Duodenal mucosa (tissue), 2 donors: ENCODE data around the gene ARHGAP31.
"Not testable (repeated sequence)": the region's sequence is repeated elsewhere in the genome, so short reads cannot be mapped to it uniquely, and the experiment has no call there.

Source experiments
- H3K27ac ChIP-seq: one replicate; pipeline ENCODE4 v1.7.0; 2013; ENCODE audit warnings: low read depth, low read length
- H3K27me3 ChIP-seq, 2 donors: one replicate each; pipeline ENCODE4 v1.7.0; 2013; ENCODE audit warnings: low read length in 2 of 2, control low read depth in 1 of 2; ENCODE audit not compliant: insufficient read depth in 2 of 2, control insufficient read depth in 1 of 2
- H3K36me3 ChIP-seq, 2 donors: one replicate each; pipeline ENCODE4 v1.7.0; 2013; ENCODE audit warnings: low read length in 2 of 2, control low read depth in 1 of 2; ENCODE audit not compliant: insufficient read depth in 2 of 2, control insufficient read depth in 1 of 2
- H3K4me1 ChIP-seq, 2 donors: one replicate each; pipeline ENCODE4 v1.7.0; 2013; ENCODE audit warnings: low read length in 2 of 2, control low read depth in 1 of 2; ENCODE audit not compliant: insufficient read depth in 2 of 2, control insufficient read depth in 1 of 2
- H3K4me3 ChIP-seq, 2 donors: one replicate each; pipeline ENCODE4 v1.7.0; 2013; ENCODE audit warnings: low read length in 2 of 2, low read depth in 1 of 2
- H3K9ac ChIP-seq, 2 donors: one replicate each; pipeline ENCODE4 v1.7.0; 2013; ENCODE audit warnings: low read length in 2 of 2, low read depth in 1 of 2
- H3K9me3 ChIP-seq, 2 donors: one replicate each; pipeline ENCODE4 v1.7.0; 2013; ENCODE audit warnings: low read length in 2 of 2, control low read depth in 1 of 2; ENCODE audit not compliant: control insufficient read depth in 1 of 2

ARHGAP31 gene

DNA sequence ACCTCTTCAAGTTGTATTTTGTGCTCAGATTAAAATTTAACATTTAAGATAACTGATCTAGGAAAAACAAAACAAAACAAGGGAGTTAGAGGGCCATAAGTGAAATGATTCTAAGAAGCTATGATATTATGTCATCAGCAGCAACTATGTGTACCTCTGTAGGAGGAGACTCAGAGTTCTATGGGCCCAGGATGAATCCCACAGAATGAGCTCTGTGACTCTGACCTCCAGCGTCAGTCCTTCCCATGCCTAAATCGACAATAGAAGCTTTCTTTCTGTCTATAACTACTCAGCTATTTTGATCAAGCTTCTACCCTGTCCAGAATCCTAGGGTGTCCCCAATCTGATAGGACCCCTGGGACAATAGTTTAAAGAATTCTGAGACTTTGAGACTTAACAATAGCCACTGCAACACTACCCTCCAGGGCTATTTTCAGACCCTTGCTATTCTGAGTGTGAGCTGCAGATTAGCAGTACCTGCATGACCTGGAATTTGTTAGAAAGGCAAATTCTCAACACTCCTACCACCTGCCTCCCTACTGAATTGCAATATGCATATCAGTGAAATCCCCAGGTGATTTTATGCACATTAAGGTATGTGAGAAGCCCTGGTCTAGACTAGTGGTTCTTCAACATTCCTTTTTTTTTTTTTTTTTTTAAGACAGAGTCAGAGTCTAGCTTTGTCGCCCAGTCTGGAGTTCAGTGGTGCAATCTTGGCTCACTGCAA, 66.7 kb downstream of the ARHGAP31 start:
- no peak overlapping the region for H3K9ac ChIP-seq
- no peaks in the 10 kb centered on the region for H3K27me3 ChIP-seq
- no peak overlapping the region for H3K4me3 ChIP-seq
- no peaks in the 10 kb centered on the region for H3K9me3 ChIP-seq
- no peak overlapping the region for H3K27ac ChIP-seq
- peaks cover 0 to 10% of the 10 kb centered on the region in 2 donors for H3K4me1 ChIP-seq
- H3K36me3 ChIP-seq, result no peaks in the 10 kb centered on the region

DNA sequence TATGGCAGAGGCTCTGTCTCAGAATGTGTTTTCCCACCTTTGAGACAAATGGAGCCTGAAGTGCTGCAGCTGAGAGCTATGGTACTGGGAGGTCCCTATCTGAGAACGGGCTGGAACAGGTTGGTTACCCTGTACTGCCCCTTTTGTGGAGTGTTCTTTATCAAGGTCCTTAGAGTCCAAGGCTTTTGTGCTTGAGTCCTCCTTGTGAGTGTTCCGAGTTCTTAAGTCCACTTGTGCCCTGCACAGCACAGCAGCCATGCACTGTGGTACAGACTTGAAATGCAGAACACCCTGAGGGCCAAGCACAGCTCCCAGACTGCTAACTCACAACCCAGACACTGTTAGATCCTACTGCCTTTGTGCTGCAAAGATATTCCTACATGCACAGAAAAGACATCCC, 67.8 kb downstream of the ARHGAP31 start:
- no peaks in the 10 kb centered on the region for H3K27me3 ChIP-seq
- H3K9me3 ChIP-seq, result no peaks in the 10 kb centered on the region
- no peaks in the 10 kb centered on the region for H3K36me3 ChIP-seq
- no peak overlapping the region for H3K9ac ChIP-seq
- no peak overlapping the region for H3K4me3 ChIP-seq
- peaks cover 0 to 7% of the 10 kb centered on the region in 2 donors for H3K4me1 ChIP-seq
- no peak overlapping the region for H3K27ac ChIP-seq

GRCh38 chr3:119362940-119363725, 69.0 kb downstream of the ARHGAP31 start:
- H3K27ac ChIP-seq, result no peak overlapping the region
- H3K9ac ChIP-seq, result no peak overlapping the region
- H3K4me1 ChIP-seq, result peaks cover 0 to 5% of the 10 kb centered on the region in 2 donors
- no peaks in the 10 kb centered on the region for H3K36me3 ChIP-seq
- no peaks in the 10 kb centered on the region for H3K9me3 ChIP-seq
- no peak overlapping the region for H3K4me3 ChIP-seq
- H3K27me3 ChIP-seq, result no peaks in the 10 kb centered on the region

DNA sequence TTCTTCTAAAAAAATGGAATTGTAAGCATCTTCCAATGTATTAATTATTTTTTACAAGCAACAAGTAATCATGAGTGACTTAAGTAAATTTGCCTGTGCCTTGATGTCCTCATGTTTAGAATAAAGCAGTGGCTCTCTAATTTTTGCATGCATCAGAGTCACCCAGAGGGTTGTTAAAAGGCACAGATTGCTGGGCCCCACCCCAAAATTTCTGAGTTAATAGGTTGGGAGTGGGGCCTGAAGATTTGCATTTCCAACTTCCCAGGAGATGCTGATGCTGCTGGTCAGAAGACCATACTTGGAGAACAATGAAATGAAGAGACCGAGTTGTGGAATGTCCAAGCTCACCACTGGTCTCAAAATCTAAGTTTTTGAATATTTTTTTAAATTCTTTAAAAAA, 70.2 kb downstream of the ARHGAP31 start:
- Histone ChIP-seq H3K27ac (no peak overlapping the region), H3K36me3 (no peaks in the 10 kb centered on the region), H3K4me1 (peaks cover 0 to 4% of the 10 kb centered on the region in 2 donors), H3K9ac (no peak overlapping the region), H3K4me3 (no peak overlapping the region), H3K9me3 (no peaks in the 10 kb centered on the region), H3K27me3 (no peaks in the 10 kb centered on the region)

- Histone ChIP-seq H3K27ac (no peak overlapping the region), H3K36me3 (no peaks in the 10 kb centered on the region), H3K27me3 (no peaks in the 10 kb centered on the region), H3K9ac (no peak overlapping the region), H3K9me3 (no peaks in the 10 kb centered on the region), H3K4me1 (no peaks in the 10 kb centered on the region), H3K4me3 (no peak overlapping the region)
Measured at GRCh38 chr3:119365418-119365817, 71.2 kb downstream of the ARHGAP31 start.

GRCh38 chr3:119367000-119367399, 72.8 kb downstream of the ARHGAP31 start:
- H3K36me3 ChIP-seq, result no peaks in the 10 kb centered on the region
- H3K4me1 ChIP-seq, result no peaks in the 10 kb centered on the region

DNA sequence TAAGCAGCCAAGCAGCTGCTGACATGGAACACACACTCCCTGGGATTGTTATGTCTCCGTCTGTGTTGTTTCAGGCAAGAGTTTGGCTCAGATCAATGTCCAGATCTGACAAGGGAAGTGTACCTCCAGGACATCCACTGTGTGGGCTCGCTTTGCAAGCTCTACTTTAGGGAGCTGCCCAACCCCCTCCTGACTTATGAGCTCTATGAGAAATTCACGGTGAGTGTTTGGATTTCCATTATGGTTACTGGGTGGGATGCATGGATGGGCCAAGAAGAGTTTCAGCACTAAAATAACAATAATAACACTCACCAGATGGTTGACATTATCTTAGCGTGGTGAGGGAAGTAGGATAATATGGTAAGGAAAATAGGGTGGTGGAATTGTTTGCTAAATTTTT, 74.1 kb downstream of the ARHGAP31 start:
- no peak overlapping the region for H3K4me3 ChIP-seq
- no peaks in the 10 kb centered on the region for H3K9me3 ChIP-seq
- no peaks in the 10 kb centered on the region for H3K36me3 ChIP-seq
- no peak overlapping the region for H3K27ac ChIP-seq
- H3K9ac ChIP-seq, result no peak overlapping the region
- H3K4me1 ChIP-seq, result no peaks in the 10 kb centered on the region
- no peaks in the 10 kb centered on the region for H3K27me3 ChIP-seq

More at GRCh38 chr3:119367000-119367399, 72.8 kb downstream of the ARHGAP31 start:
- Histone ChIP-seq H3K9ac (no peak overlapping the region), H3K4me3 (no peak overlapping the region), H3K27ac (no peak overlapping the region), H3K27me3 (no peaks in the 10 kb centered on the region), H3K9me3 (no peaks in the 10 kb centered on the region)

GRCh38 chr3:119371786-119372185, 77.6 kb downstream of the ARHGAP31 start:
- H3K4me3 ChIP-seq, H3K27ac ChIP-seq, H3K4me1 ChIP-seq, H3K9me3 ChIP-seq, H3K9ac ChIP-seq, H3K36me3 ChIP-seq, H3K27me3 ChIP-seq: not testable (repeated sequence)

DNA sequence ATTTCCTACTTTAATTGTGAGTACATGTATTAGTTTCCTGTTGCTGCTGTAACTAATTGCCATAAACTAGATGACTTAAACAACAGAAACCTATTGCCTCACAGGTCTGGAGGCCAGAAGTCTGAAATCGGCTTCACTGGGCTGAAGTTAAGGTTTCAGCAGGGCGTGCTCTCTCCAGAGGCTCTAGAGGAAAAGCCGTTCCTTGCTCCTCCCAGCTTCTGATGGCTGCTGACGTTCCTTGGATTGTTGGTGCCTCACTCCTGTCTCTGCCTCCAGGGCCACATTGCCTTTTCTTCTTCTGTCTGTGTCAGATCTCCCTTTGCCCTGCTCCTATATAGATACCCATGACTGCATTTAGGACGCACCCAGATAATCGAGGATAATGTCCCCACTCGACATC, 80.9 kb downstream of the ARHGAP31 start:
- H3K9ac ChIP-seq, result no peak overlapping the region
- H3K36me3 ChIP-seq, result peaks cover 0 to 2% of the 10 kb centered on the region in 2 donors

GRCh38 chr3:119375510-119375909, 81.3 kb downstream of the ARHGAP31 start:
- Histone ChIP-seq H3K36me3 (peaks cover 0 to 2% of the 10 kb centered on the region in 2 donors), H3K27ac (no peak overlapping the region), H3K27me3 (no peaks in the 10 kb centered on the region), H3K4me1 (no peaks in the 10 kb centered on the region), H3K4me3 (no peak overlapping the region), H3K9ac (no peak overlapping the region), H3K9me3 (no peaks in the 10 kb centered on the region)

More for the DNA sequence above, 80.9 kb downstream of the ARHGAP31 start:
- Histone ChIP-seq H3K27me3 (no peaks in the 10 kb centered on the region), H3K9me3 (no peaks in the 10 kb centered on the region), H3K27ac (no peak overlapping the region), H3K4me3 (no peak overlapping the region), H3K4me1 (no peaks in the 10 kb centered on the region)
